Stimulated activated CD8-positive, alpha-beta memory T cell treated with anti-CD3 and anti-CD28 coated beads, Interleukin-15, amount 100 ng/mL, for 48 hours (primary cell): ENCODE measurements around the gene SAMD10.
"Not testable (repeated sequence)": the region's sequence is repeated elsewhere in the genome, so short reads cannot be mapped to it uniquely, and the experiment has no call there.

ENCODE experiments used
- DNase-seq, 2 donors: peaks; one replicate each; pipeline ENCODE4 v3.0.0-alpha.2; 2020; ENCODE audit warnings: low read depth in 2 of 2

Gene SAMD10

DNA sequence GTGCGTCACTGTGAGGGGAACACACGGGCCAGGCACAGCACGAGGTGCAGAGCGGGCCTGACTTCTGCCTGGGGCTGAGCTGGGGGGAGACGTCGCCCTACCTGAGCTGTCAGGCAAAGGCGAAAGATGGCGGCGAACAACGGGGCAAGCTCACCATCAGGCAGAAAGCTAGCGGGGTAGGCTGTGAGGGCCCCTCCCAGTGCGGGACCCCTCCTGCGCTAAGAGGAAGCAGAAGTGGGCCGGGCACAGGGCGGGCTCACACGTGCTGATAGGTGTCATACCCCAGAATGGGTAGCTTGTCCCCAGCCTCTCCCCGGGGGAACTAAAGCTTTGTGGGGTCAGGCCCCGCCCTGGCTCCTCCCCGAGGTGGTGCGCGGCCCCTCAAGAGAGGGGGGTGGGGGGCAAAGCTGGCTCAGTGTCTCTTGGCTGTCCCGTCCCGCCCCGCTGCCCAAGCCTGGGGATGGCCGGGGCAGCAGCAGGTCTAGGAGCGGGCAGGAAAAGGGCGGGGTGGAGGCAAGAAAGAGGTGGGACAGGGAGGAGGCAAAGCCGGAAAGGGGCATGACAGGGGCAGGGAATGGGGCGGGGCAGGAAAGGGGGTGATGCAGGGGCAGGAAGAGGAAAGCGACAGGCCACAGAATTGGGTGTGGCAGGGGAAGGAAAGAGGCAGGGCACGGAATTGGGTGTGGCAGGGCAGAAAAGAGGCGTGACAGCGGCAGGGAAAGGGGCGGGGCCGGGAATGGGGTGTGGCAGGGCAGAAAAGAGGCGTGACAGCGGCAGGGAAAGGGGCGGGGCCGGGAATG, 38.0 kb downstream of the SAMD10 start:
- DNase-seq = peak; percentile 62 to 76

- DNase-seq = no peak
Measured at GRCh38 chr20:63940472-63941266, 38.8 kb downstream of the SAMD10 start.

- DNase-seq = no peak
Measured at GRCh38 chr20:63940071-63940471, 39.4 kb downstream of the SAMD10 start.

DNA sequence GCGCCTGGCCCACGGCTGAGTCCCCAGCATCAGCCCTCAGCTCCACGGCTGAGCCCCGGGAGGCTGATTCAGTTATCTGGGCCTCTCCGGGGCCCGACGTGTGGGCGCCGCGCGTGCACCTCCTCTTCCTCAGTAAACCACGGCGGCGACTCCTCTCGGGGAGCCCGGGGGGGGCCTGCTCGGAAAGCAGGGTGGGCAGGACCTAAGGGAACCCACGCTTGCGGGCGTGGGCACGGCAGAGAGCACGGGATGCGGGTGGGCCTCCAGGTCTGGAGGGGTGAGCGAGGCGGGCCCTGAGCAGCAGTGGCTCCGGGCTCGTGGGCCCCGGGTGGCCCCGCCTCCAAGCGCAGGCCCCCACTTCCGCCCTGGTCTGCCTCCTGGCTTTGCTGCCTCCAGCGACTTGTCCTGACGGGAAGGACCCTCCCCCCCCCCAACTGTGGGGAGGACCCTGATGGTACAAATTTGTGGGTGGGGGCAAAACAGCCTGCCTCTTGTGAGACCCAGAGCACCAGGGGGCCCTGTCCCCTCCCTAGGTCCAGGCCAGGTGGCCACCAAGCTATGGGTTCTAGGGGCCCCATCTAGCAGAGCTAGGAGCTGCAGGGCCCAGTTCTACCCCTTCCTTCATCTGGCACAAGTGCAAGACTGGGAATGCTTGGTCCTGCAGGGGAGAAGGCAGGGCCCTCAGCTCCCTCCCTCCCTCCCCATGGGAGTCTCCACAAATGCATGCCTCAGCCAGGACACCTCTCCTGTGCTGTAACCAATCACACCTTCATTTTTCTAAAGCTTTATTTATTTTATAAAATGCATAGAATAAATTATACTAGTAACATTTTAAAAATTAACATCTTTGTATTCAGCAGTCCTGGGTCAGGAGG, 40.1 kb downstream of the SAMD10 start:
- no peak for DNase-seq

DNA sequence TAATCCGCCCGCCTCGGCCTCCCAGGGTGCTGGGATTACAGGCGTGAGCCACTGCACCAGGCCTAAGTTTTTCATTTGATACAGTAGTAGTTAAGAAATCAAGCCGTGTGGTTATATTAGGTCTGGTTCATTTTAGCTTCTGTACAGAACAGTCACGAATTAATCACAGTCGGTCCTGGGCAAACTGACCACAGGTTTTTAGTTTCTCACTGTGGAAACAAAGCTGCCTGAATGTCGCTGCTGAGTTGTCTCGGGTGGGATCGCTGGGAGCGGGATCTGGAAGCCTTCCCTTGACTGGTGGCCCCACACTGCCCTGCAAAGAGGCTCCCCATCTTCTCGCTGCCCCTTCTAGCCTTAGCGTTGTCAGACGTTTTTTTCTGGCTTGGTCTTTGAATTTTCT, 41.8 kb downstream of the SAMD10 start:
- DNase-seq = no peak

DNA sequence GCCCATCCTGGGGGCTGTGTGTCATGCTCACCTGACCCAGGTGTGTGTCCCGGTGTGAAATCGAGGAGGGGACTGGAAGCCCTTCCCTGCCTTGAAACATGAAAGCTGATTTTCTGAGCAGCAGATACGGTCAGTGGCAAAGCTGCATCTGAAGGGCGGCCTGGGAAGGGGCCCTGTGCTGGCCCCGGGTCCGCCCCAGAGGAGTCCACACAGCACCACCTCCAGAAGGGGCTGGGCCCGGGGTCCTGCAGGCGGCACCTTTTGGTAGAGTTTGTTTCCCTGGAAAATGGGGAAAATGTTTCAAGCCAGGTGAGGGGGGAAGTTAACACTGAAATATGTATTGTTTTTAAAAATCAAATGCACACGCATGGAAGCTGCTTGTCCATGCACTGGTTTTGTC, 44.0 kb downstream of the SAMD10 start:
- no peak for DNase-seq

DNA sequence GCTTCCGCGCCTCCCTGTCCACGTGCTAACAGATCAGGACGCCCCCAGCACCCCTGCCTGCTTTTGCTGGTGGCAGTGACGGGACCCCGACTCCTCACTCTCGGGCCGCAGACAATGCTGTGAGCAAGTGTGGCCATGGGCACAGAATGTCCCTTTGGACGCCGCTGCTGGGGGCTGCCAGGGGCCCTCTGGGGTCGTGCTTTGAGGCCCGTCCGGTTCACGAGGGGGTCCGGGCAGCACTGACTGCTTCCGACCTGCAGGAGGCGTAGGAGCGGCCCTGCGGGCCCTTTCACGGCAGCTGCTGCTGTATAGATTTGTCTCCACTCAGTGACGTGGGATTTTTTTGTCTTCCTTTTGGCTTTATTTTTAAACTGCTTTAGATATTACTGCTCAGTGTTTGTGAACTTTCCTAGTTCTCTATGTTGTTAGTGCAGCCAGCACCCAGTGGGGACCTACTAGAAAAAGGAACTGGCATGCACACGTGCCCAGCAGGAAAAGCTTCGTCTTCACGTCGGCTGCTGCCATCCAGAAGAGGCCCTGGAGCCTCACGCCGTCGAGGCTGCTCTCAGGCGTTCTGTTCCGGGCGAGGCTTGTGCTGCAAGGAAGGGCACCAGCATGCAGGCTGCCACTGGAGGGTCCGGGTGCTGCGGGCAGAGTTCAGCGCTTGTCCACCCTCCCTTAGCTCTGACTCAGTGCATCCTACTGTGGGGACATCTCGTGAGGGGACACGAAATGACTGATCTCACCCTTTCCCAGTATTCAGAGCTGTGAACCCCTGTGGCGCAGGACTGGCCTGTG, 45.0 kb downstream of the SAMD10 start:
- DNase-seq = no peak

- no peak for DNase-seq
Measured at GRCh38 chr20:63933646-63934045, 45.8 kb downstream of the SAMD10 start.

GRCh38 chr20:63932606-63933160, 46.8 kb downstream of the SAMD10 start:
- no peak for DNase-seq

GRCh38 chr20:63931735-63932134, 47.7 kb downstream of the SAMD10 start:
- no peak for DNase-seq

- no peak for DNase-seq
Measured at GRCh38 chr20:63930971-63931553, 48.4 kb downstream of the SAMD10 start.

DNA sequence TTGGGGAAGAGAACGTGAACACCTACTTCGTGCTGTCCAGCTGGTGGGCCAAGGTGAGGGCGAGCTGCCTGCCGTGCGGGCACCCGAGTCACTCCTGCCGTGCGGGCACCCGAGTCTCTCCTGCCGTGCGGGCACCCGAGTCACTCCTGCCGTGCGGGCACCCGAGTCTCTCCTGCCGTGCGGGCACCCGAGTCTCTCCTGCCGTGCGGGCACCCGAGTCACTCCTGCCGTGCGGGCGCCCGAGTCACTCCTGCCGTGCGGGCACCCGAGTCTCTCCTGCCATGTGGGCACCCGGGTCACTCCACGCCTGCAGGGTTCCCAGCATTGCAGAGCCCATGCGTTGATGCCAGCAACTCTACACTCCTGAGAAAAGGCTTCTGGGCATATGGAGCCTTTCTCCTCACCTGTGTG, 50.0 kb downstream of the SAMD10 start:
- not testable (repeated sequence) for DNase-seq

DNA sequence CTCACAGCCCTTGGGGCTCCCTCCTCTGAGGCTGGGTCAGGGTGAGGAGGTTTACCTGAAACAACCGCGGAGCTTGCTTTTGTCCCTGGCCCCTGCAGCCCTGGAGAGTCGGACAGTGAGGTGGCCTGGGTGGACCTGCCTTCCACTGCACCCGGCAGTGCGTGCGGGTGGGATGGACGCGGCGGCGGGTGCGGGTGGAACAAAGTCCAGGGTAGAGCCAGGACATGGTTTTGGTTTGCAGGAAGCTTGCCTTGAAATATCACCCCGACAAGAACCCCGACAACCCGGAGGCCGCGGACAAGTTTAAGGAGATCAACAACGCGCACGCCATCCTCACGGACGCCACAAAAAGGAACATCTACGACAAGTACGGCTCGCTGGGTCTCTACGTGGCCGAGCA, 50.4 kb downstream of the SAMD10 start:
- no peak for DNase-seq

DNA sequence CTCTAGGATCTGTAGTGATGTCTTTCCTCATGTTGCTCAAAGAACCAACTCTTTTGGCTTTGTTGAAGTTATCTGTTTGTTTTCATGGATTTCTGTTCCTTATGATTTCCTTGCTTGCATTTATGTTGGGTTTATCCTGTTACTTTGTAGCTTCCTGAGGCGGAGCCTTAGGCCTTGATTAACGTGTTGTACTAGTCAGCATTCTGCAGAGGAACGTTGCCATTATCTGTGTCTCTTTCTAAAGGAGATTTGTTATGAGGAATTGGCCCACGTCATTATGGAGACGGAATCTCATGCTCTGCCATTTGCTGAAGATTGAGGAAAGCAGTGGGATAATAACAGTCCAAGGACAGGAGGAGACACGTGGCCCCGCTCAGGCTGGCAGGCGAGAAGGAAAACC, 53.1 kb downstream of the SAMD10 start:
- DNase-seq = no peak

GRCh38 chr20:63924241-63924640, 55.2 kb downstream of the SAMD10 start:
- no peak for DNase-seq
